Activated naive CD4-positive, alpha-beta T cell treated with anti-CD3 and anti-CD28 coated beads for 36 hours (primary cell): ENCODE measurements around the gene ITGA4. TPM values are rescaled to one million over a fixed set of nuclear protein-coding genes. Genes with fewer than 3 reads are reported as not detected.

ENCODE experiments used
- CTCF ChIA-PET: fragments of 350-600 bp; sonication (Branson Sonifier 250); formaldehyde crosslinking; loops from one replicate; lab custom pipeline; 2021; ENCODE audit warnings: antibody characterized with exemption; lab: Charles Lee
- DNase-seq: peaks from one replicate; pipeline ENCODE4 v3.0.0-alpha.2; 2020
- H3K27ac Mint-ChIP-seq: one replicate; pipeline ENCODE4 v1.8.0; 2021; ENCODE audit warnings: mild to moderate bottlenecking, mixed read lengths
- H3K27me3 Mint-ChIP-seq: one replicate; pipeline ENCODE4 v1.8.0; 2021; ENCODE audit warnings: low read depth, mixed read lengths
- H3K36me3 Mint-ChIP-seq: one replicate; pipeline ENCODE4 v1.8.0; 2021; ENCODE audit warnings: low read depth, mixed read lengths
- H3K4me1 Mint-ChIP-seq: one replicate; pipeline ENCODE4 v1.8.0; 2021; ENCODE audit warnings: low read depth, mixed read lengths
- H3K4me3 Mint-ChIP-seq: one replicate; pipeline ENCODE4 v1.8.0; 2021; ENCODE audit warnings: mild to moderate bottlenecking, moderate library complexity, mixed read lengths
- H3K9me3 Mint-ChIP-seq: one replicate; pipeline ENCODE4 v1.8.0; 2021; ENCODE audit warnings: mixed read lengths
- intact Hi-C: fragments of 100-400 bp; cut with micrococcal nuclease; formaldehyde crosslinking; loops from one replicate; pipeline ENCODE4 v1.15.1; 2023
- total RNA-seq, 2 experiments: library from RNA; stranded (reverse); gene quantifications; one replicate each; pipeline ENCODE4 v1.2.3, GENCODE V29; 2021

The ITGA4 gene
- total RNA-seq, 2 experiments from 2014 or later = 26.6 to 27.8 TPM

GRCh38 chr2:181523756-181524155 is 66.6 kb downstream of the ITGA4 start:
- intact Hi-C loops = no loop called here
- no peak for DNase-seq
- CTCF ChIA-PET = interaction anchor here (1.0 kb wide), 1 partner anchor 1400 kb away, joined by 3 read pairs; no protein-coding TSS in a partner anchor
- H3K4me1 Mint-ChIP-seq = no peaks in the 10 kb centered on the region
- H3K27me3 Mint-ChIP-seq = no peaks in the 10 kb centered on the region
- peaks cover 20% of the 10 kb centered on the region for H3K36me3 Mint-ChIP-seq
- H3K4me3 Mint-ChIP-seq = no peak overlapping the region
- H3K27ac Mint-ChIP-seq = no peak overlapping the region
- no peaks in the 10 kb centered on the region for H3K9me3 Mint-ChIP-seq

GRCh38 chr2:181526014-181526413 is 68.8 kb downstream of the ITGA4 start:
- Mint-ChIP-seq H3K27me3 (no peaks in the 10 kb centered on the region), H3K27ac (no peak overlapping the region), H3K9me3 (no peaks in the 10 kb centered on the region), H3K36me3 (peaks cover 26% of the 10 kb centered on the region), H3K4me3 (no peak overlapping the region), H3K4me1 (no peaks in the 10 kb centered on the region)
- intact Hi-C loops = no loop called here
- CTCF ChIA-PET = no interaction called here
- DNase-seq = no peak

GRCh38 chr2:181527058-181527457 is 69.9 kb downstream of the ITGA4 start:
- H3K27me3 Mint-ChIP-seq = no peaks in the 10 kb centered on the region
- H3K4me3 Mint-ChIP-seq = no peak overlapping the region
- CTCF ChIA-PET = interaction anchor here (0.7 kb wide), 1 partner anchor 483 kb away, joined by 3 read pairs; no protein-coding TSS in a partner anchor
- no peaks in the 10 kb centered on the region for H3K9me3 Mint-ChIP-seq
- H3K27ac Mint-ChIP-seq = no peak overlapping the region
- no peak for DNase-seq
- H3K36me3 Mint-ChIP-seq = peaks cover 28% of the 10 kb centered on the region
- H3K4me1 Mint-ChIP-seq = no peaks in the 10 kb centered on the region
- intact Hi-C loops = no loop called here

GRCh38 chr2:181528441-181528840 is 71.3 kb downstream of the ITGA4 start:
- peaks cover 35% of the 10 kb centered on the region for H3K36me3 Mint-ChIP-seq
- DNase-seq = no peak
- H3K4me1 Mint-ChIP-seq = no peaks in the 10 kb centered on the region
- H3K27me3 Mint-ChIP-seq = no peaks in the 10 kb centered on the region
- intact Hi-C loops = no loop called here
- CTCF ChIA-PET = no interaction called here
- H3K9me3 Mint-ChIP-seq = no peaks in the 10 kb centered on the region
- H3K27ac Mint-ChIP-seq = no peak overlapping the region
- H3K4me3 Mint-ChIP-seq = no peak overlapping the region

GRCh38 chr2:181536730-181537129 is 79.5 kb downstream of the ITGA4 start:
- CTCF ChIA-PET = no interaction called here
- H3K27me3 Mint-ChIP-seq = no peaks in the 10 kb centered on the region
- no peaks in the 10 kb centered on the region for H3K9me3 Mint-ChIP-seq
- no peaks in the 10 kb centered on the region for H3K4me1 Mint-ChIP-seq
- H3K27ac Mint-ChIP-seq = no peak overlapping the region
- H3K4me3 Mint-ChIP-seq = no peak overlapping the region
- no peak for DNase-seq
- peaks cover 69% of the 10 kb centered on the region for H3K36me3 Mint-ChIP-seq
- intact Hi-C loops = no loop called here

GRCh38 chr2:181540421-181540820 is 83.2 kb downstream of the ITGA4 start:
- Mint-ChIP-seq H3K4me3 (no peak overlapping the region), H3K27me3 (no peaks in the 10 kb centered on the region), H3K4me1 (no peaks in the 10 kb centered on the region), H3K36me3 (peaks cover 39% of the 10 kb centered on the region), H3K27ac (no peak overlapping the region), H3K9me3 (no peaks in the 10 kb centered on the region)
- CTCF ChIA-PET = interaction anchor here (1.0 to 1.1 kb wide), 2 partner anchors 29 to 175 kb away, joined by 3 read pairs; no protein-coding TSS in a partner anchor
- no peak for DNase-seq
- intact Hi-C loops = no loop called here

GRCh38 chr2:181542170-181542569 is 85.0 kb downstream of the ITGA4 start:
- H3K27me3 Mint-ChIP-seq = no peaks in the 10 kb centered on the region
- no peak for DNase-seq
- CTCF ChIA-PET = no interaction called here
- no peak overlapping the region for H3K27ac Mint-ChIP-seq
- H3K36me3 Mint-ChIP-seq = peaks cover 30% of the 10 kb centered on the region
- no peaks in the 10 kb centered on the region for H3K4me1 Mint-ChIP-seq
- H3K9me3 Mint-ChIP-seq = peaks cover 3% of the 10 kb centered on the region
- H3K4me3 Mint-ChIP-seq = no peak overlapping the region
- intact Hi-C loops = no loop called here

GRCh38 chr2:181546086-181546485 is 88.9 kb downstream of the ITGA4 start:
- Mint-ChIP-seq H3K4me1 (no peaks in the 10 kb centered on the region), H3K4me3 (no peak overlapping the region), H3K27me3 (no peaks in the 10 kb centered on the region), H3K36me3 (no peaks in the 10 kb centered on the region), H3K27ac (no peak overlapping the region), H3K9me3 (peaks cover 3% of the 10 kb centered on the region)
- CTCF ChIA-PET = no interaction called here
- intact Hi-C loops = no loop called here
- no peak for DNase-seq

GRCh38 chr2:181552808-181553207 is 95.6 kb downstream of the ITGA4 start:
- Mint-ChIP-seq H3K36me3 (no peaks in the 10 kb centered on the region), H3K4me1 (no peaks in the 10 kb centered on the region), H3K9me3 (no peaks in the 10 kb centered on the region), H3K4me3 (no peak overlapping the region), H3K27ac (no peak overlapping the region), H3K27me3 (no peaks in the 10 kb centered on the region)
- DNase-seq = no peak
- CTCF ChIA-PET = no interaction called here
- intact Hi-C loops = no loop called here

GRCh38 chr2:181553244-181553643 is 96.1 kb downstream of the ITGA4 start:
- intact Hi-C loops = no loop called here
- CTCF ChIA-PET = no interaction called here

GRCh38 chr2:181554061-181554830 is 97.1 kb downstream of the ITGA4 start:
- Mint-ChIP-seq H3K27ac (no peak overlapping the region), H3K4me3 (no peak overlapping the region), H3K9me3 (no peaks in the 10 kb centered on the region), H3K4me1 (no peaks in the 10 kb centered on the region), H3K36me3 (no peaks in the 10 kb centered on the region), H3K27me3 (no peaks in the 10 kb centered on the region)
- no peak for DNase-seq
- intact Hi-C loops = no loop called here
- CTCF ChIA-PET = no interaction called here

More at GRCh38 chr2:181553244-181553643, 96.1 kb downstream of the ITGA4 start:
- Mint-ChIP-seq H3K27me3 (no peaks in the 10 kb centered on the region), H3K36me3 (no peaks in the 10 kb centered on the region), H3K9me3 (no peaks in the 10 kb centered on the region), H3K27ac (no peak overlapping the region), H3K4me3 (no peak overlapping the region), H3K4me1 (no peaks in the 10 kb centered on the region)
- DNase-seq = no peak

- Mint-ChIP-seq H3K27me3 (no peaks in the 10 kb centered on the region), H3K9me3 (no peaks in the 10 kb centered on the region), H3K4me3 (no peak overlapping the region), H3K27ac (no peak overlapping the region), H3K36me3 (no peaks in the 10 kb centered on the region), H3K4me1 (no peaks in the 10 kb centered on the region)
- intact Hi-C loops = no loop called here
- CTCF ChIA-PET = no interaction called here
- DNase-seq = no peak
These were observed 101.2 kb downstream of the ITGA4 start for GRCh38 chr2:181558371-181558770.

GRCh38 chr2:181563101-181563692 is 106.0 kb downstream of the ITGA4 start:
- no peak overlapping the region for H3K27ac Mint-ChIP-seq
- no peak overlapping the region for H3K4me3 Mint-ChIP-seq
- peaks cover 7% of the 10 kb centered on the region for H3K4me1 Mint-ChIP-seq
- intact Hi-C loops = no loop called here
- H3K36me3 Mint-ChIP-seq = no peaks in the 10 kb centered on the region
- no peak for DNase-seq
- H3K27me3 Mint-ChIP-seq = no peaks in the 10 kb centered on the region
- CTCF ChIA-PET = no interaction called here
- no peaks in the 10 kb centered on the region for H3K9me3 Mint-ChIP-seq
